Measurements from ENCODE around the gene NRK.
"Not testable (repeated sequence)": the region's sequence is repeated elsewhere in the genome, so short reads cannot be mapped to it uniquely, and the experiment has no call there.

The NRK gene

GRCh38 chrX:105822138-105823091 is at the start of gene NRK:
Gene NRK, plus strand, starts transcription at chrX:105822539. Its CDS starts 307 bp downstream, at chrX:105822846.
- no peak for DNase-seq

GRCh38 chrX:105773801-105774200 is 48.5 kb upstream of the NRK start:
- DNase-seq, result no peak

GRCh38 chrX:105775679-105776078 is 46.7 kb upstream of the NRK start:
- no peak for DNase-seq

GRCh38 chrX:105781804-105782203 is 40.5 kb upstream of the NRK start:
- DNase-seq, result no peak

- DNase-seq, result not testable (repeated sequence)
These were observed 25.5 kb upstream of the NRK start for GRCh38 chrX:105796877-105797276.

- no peak for DNase-seq
These were observed 18.4 kb upstream of the NRK start for GRCh38 chrX:105803891-105804290.

GRCh38 chrX:105805655-105806054 is 16.7 kb upstream of the NRK start:
- DNase-seq, result not testable (repeated sequence)

GRCh38 chrX:105816517-105816916 is 5.8 kb upstream of the NRK start:
- no peak for DNase-seq

- no peak for DNase-seq
These were observed 2.1 kb upstream of the NRK start for GRCh38 chrX:105820247-105820646.

GRCh38 chrX:105821471-105822121 is 743 bp upstream of the NRK start:
- no peak for DNase-seq

- DNase-seq, result no peak
These were observed 735 bp downstream of the NRK start for GRCh38 chrX:105823092-105823455.

- no peak for DNase-seq
These were observed 6.7 kb downstream of the NRK start for GRCh38 chrX:105829011-105829410.

- DNase-seq, result no peak
These were observed 14.9 kb downstream of the NRK start for GRCh38 chrX:105837232-105837631.

- no peak for DNase-seq
These were observed 23.3 kb downstream of the NRK start for GRCh38 chrX:105845631-105846030.

- not testable (repeated sequence) for DNase-seq
These were observed 27.8 kb downstream of the NRK start for GRCh38 chrX:105850100-105850499.

- no peak for DNase-seq
These were observed 43.4 kb downstream of the NRK start for GRCh38 chrX:105865709-105866108.

- DNase-seq, result no peak
These were observed 47.4 kb downstream of the NRK start for GRCh38 chrX:105869701-105870100.

GRCh38 chrX:105870445-105870844 is 48.1 kb downstream of the NRK start:
- no peak for DNase-seq

GRCh38 chrX:105872941-105873340 is 50.6 kb downstream of the NRK start:
- DNase-seq, result no peak

GRCh38 chrX:105874790-105875189 is 52.5 kb downstream of the NRK start:
- no peak for DNase-seq

GRCh38 chrX:105876658-105877057 is 54.3 kb downstream of the NRK start:
- no peak for DNase-seq

GRCh38 chrX:105880491-105880890 is 58.2 kb downstream of the NRK start:
- DNase-seq, result no peak

- no peak for DNase-seq
These were observed 60.4 kb downstream of the NRK start for GRCh38 chrX:105882581-105883275.

- DNase-seq, result no peak
These were observed 72.4 kb downstream of the NRK start for GRCh38 chrX:105894721-105895120.

All from DMS 273 treated with DMSO at 0.1 percent for 48 hours (cell line).